ENCODE data around the gene RRAGC. TPM values are rescaled to one million over a fixed set of nuclear protein-coding genes. Genes with fewer than 3 reads are reported as not detected.

Gene RRAGC
- total RNA-seq, 1 donor from 2014 or later = 11.4 TPM

DNA sequence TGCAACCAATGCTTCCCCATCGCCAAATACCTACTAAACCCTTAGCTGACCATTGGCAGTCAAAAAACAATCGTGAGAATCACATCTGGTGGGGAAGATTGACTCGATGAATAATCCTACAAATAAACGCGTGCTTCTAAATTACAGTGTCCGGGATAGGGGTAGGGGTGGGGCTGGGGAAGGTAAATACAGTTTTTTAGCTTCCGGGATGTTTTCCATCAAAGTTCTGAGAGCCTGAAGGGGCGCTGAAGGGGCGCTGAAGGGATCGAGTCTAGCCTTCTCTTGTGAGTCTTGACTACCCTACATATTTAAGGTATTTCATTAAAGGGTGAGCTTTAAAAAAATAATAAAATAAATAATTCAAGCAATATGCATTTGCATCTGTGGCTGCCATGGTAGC is 40.5 kb downstream of the RRAGC start:
- Mint-ChIP-seq H3K27ac (no peak overlapping the region), H3K4me3 (peak overlapping the region; percentile 79), H3K9me3 (peaks cover 11% of the 10 kb centered on the region), H3K27me3 (ENCODE audit: insufficient read depth, low read depth) (peaks cover 14% of the 10 kb centered on the region), H3K36me3 (no peaks in the 10 kb centered on the region), H3K4me1 (peaks cover 21% of the 10 kb centered on the region)
- no peak for DNase-seq (ENCODE audit: low spot score)
- Histone ChIP-seq H3K4me1 (peaks cover 28% of the 10 kb centered on the region), H3K27me3 (peaks cover 67% of the 10 kb centered on the region), H3K79me2 (ENCODE audit: low read depth) (no peaks in the 10 kb centered on the region), H4K20me1 (ENCODE audit: low read depth) (no peaks in the 10 kb centered on the region), H3K4me2 (peak overlapping the region; percentile 86), H3K9me3 (ENCODE audit: low read depth) (no peaks in the 10 kb centered on the region), H3K36me3 (no peaks in the 10 kb centered on the region), H3F3A (ENCODE audit: low read depth) (peaks cover 5% of the 10 kb centered on the region), H3K4me3 (peak overlapping the region; percentile 68), H2AFZ (replicated peaks) (peak overlapping the region; percentile 100), H3K27ac (no peak overlapping the region), H3K9ac (no peak overlapping the region)
- no peak for TF ChIP-seq EZH2phosphoT487 (IDR thresholded peaks at IDR 0.05)
- TF ChIP-seq, protein P1, sequence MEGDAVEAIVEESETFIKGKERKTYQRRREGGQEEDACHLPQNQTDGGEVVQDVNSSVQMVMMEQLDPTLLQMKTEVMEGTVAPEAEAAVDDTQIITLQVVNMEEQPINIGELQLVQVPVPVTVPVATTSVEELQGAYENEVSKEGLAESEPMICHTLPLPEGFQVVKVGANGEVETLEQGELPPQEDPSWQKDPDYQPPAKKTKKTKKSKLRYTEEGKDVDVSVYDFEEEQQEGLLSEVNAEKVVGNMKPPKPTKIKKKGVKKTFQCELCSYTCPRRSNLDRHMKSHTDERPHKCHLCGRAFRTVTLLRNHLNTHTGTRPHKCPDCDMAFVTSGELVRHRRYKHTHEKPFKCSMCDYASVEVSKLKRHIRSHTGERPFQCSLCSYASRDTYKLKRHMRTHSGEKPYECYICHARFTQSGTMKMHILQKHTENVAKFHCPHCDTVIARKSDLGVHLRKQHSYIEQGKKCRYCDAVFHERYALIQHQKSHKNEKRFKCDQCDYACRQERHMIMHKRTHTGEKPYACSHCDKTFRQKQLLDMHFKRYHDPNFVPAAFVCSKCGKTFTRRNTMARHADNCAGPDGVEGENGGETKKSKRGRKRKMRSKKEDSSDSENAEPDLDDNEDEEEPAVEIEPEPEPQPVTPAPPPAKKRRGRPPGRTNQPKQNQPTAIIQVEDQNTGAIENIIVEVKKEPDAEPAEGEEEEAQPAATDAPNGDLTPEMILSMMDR (IDR thresholded peaks at IDR 0.05) = peak; percentile 8

DNA sequence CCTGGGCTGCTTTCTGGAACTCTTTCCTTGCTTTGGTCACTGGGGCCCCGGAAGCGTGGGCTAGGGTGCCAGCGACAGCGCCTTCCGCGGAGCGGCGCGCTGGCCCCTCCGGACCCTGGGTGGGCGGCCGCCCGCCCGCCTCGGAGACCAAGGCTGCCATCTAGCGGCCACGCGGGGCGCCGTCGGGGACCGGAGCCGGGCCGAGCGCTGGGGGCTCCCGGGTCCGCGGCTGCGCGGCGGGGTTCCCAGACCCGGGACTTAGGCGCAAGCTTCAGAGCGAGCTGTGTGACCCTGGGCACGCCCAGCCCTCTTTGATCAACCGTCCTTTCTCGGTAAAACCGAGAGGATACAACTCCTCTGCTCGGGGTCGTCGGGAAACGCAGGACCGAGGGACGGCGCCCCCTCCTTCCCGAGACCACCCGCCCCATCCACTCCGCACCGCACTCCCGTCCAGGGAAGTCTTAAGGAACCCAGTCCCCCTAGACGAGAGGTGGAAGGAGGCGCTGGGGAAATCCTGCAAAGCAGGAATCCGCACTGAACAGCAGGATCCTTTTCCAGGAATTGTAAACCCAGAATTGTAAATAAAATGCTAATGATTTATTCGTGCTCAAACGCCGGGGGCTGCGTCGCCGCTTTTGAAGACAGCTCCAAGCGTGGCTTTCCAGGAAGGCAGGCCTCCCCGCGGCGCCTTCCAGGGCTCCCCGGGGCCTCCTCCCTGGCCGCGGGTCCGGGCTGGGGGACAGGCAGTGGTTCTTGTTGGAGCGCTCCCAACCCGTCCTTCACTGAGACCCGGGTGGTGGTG is 41.2 kb downstream of the RRAGC start:
- Histone ChIP-seq H3K27ac (no peak overlapping the region), H3K9ac (no peak overlapping the region), H3K9me3 (ENCODE audit: low read depth) (no peaks in the 10 kb centered on the region), H4K20me1 (ENCODE audit: low read depth) (no peaks in the 10 kb centered on the region), H3K4me2 (peak overlapping the region; percentile 86), H3K79me2 (ENCODE audit: low read depth) (no peaks in the 10 kb centered on the region), H3K36me3 (no peaks in the 10 kb centered on the region), H3K4me3 (peak overlapping the region; percentile 68), H3K4me1 (peaks cover 28% of the 10 kb centered on the region), H2AFZ (replicated peaks) (peak overlapping the region; percentile 100), H3K27me3 (peaks cover 73% of the 10 kb centered on the region), H3F3A (ENCODE audit: low read depth) (peaks cover 5% of the 10 kb centered on the region)
- Mint-ChIP-seq H3K4me3 (peak overlapping the region; percentile 79), H3K27me3 (ENCODE audit: insufficient read depth, low read depth) (peaks cover 14% of the 10 kb centered on the region), H3K27ac (no peak overlapping the region), H3K4me1 (peaks cover 24% of the 10 kb centered on the region), H3K9me3 (peaks cover 11% of the 10 kb centered on the region), H3K36me3 (no peaks in the 10 kb centered on the region)
- peak; percentile 91 for DNase-seq (ENCODE audit: low spot score)
- no peak for TF ChIP-seq EZH2phosphoT487 (IDR thresholded peaks at IDR 0.05)
- TF ChIP-seq, protein P1 (IDR thresholded peaks at IDR 0.05) = peak; percentile 88
- peak; percentile 63 for TF ChIP-seq EZH2 (IDR thresholded peaks at IDR 0.05)

DNA sequence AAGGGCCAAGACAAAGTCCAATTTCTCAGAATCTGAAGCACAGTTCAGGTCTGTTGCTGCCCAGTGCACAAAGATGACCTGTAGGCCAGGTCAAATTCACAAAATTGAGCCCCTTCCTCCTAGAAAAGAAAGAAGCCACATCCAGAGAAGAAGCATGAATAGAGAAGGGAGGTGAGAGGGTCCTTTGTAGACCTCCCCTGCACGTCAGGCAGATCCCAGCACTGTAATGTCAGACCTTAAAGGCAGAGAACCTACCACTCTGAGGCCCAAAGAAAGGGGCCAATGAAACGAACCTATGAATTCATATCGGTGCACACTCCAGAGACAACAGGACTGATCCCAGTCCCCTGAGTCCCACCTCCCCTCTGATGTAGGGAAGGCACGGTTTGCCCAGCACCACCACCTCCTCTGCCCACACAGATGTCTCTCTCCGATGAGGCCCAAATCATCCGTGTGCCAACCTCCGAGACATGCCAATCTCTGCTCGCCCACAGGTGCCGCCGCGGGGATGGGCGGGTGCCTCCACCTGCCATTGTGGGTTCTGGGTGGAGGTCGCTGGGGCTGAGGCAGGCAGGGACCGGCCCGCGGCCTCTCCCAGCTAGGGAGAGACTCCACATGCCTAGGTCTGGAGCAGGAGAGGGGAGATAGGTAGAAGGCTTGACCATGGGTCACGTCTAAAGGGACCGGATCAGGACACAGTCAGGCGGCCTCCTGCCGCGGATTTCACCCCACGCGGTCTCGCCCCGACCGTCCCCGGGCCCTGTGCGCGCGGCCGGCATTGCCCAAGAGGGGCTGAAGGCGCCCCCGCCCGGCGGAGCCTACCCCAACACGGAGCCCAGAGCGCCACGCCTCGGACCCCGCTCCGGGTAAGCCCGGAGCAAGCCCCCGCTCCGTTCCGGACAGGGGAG is 42.1 kb downstream of the RRAGC start:
- H2AFZ ChIP-seq (replicated peaks) = peak overlapping the region; percentile 100
- peaks cover 14% of the 10 kb centered on the region for H3K27me3 Mint-ChIP-seq (ENCODE audit: insufficient read depth, low read depth)
- no peak overlapping the region for H3K27ac ChIP-seq
- no peaks in the 10 kb centered on the region for H3K36me3 ChIP-seq
- no peaks in the 10 kb centered on the region for H3K36me3 Mint-ChIP-seq
- H3K27me3 ChIP-seq = peaks cover 74% of the 10 kb centered on the region
- H3K4me1 Mint-ChIP-seq = peaks cover 25% of the 10 kb centered on the region
- no peaks in the 10 kb centered on the region for H3K9me3 ChIP-seq (ENCODE audit: low read depth)
- no peak overlapping the region for H3K27ac Mint-ChIP-seq
- peak overlapping the region; percentile 86 for H3K4me2 ChIP-seq
- H3K79me2 ChIP-seq (ENCODE audit: low read depth) = no peaks in the 10 kb centered on the region
- H3K9ac ChIP-seq = no peak overlapping the region
- no peak for DNase-seq (ENCODE audit: low spot score)
- H3F3A ChIP-seq (ENCODE audit: low read depth) = no peaks in the 10 kb centered on the region
- TF ChIP-seq, protein P1 (IDR thresholded peaks at IDR 0.05) = no peak
- TF ChIP-seq EZH2 (IDR thresholded peaks at IDR 0.05) (no peak), EZH2phosphoT487 (IDR thresholded peaks at IDR 0.05) (no peak)
- peaks cover 22% of the 10 kb centered on the region for H3K4me1 ChIP-seq
- peak overlapping the region; percentile 68 for H3K4me3 ChIP-seq
- peak overlapping the region; percentile 57 for H3K4me3 Mint-ChIP-seq
- peaks cover 11% of the 10 kb centered on the region for H3K9me3 Mint-ChIP-seq
- H4K20me1 ChIP-seq (ENCODE audit: low read depth) = no peaks in the 10 kb centered on the region
